ENCODE results near the gene IKZF1.

IKZF1 gene

GRCh38 chr7:50357426-50357825 lies 52.9 kb downstream of the IKZF1 start:
- Histone ChIP-seq H3K27me3 (ENCODE audit: insufficient read depth, poor library complexity, severe bottlenecking) (no peaks in the 10 kb centered on the region), H3K27ac (replicated peaks) (peak overlapping the region; percentile 82), H3K4me3 (replicated peaks; ENCODE audit: insufficient read depth, low read length) (no peak overlapping the region)
- DNase-seq (ENCODE audit: low read depth in 1 of 2, low spot score in 1 of 2): no peak
- no peak for TF ChIP-seq SPI1 (IDR thresholded peaks at IDR 0.05; ENCODE audit: borderline replicate concordance, low read depth)
- no peak for TF ChIP-seq POLR2AphosphoS5 (IDR thresholded peaks at IDR 0.05; ENCODE audit: low read depth)
- no peak for TF ChIP-seq GABPA (IDR thresholded peaks at IDR 0.05; ENCODE audit: low read depth)
- no peak for TF ChIP-seq CTCF (IDR thresholded peaks at IDR 0.05; ENCODE audit: insufficient read depth, low read length)
- TF ChIP-seq REST (IDR thresholded peaks at IDR 0.05; ENCODE audit: insufficient replicate concordance, low read depth): no peak

GRCh38 chr7:50358041-50358705 lies 53.7 kb downstream of the IKZF1 start:
- no peak for DNase-seq (ENCODE audit: low read depth in 1 of 2, low spot score in 1 of 2)
- Histone ChIP-seq H3K27me3 (ENCODE audit: insufficient read depth, poor library complexity, severe bottlenecking) (no peaks in the 10 kb centered on the region), H3K4me3 (replicated peaks; ENCODE audit: insufficient read depth, low read length) (no peak overlapping the region), H3K27ac (replicated peaks) (peak overlapping the region; percentile 82)
- TF ChIP-seq POLR2AphosphoS5 (IDR thresholded peaks at IDR 0.05; ENCODE audit: low read depth): no peak
- no peak for TF ChIP-seq REST (IDR thresholded peaks at IDR 0.05; ENCODE audit: insufficient replicate concordance, low read depth)
- no peak for TF ChIP-seq SPI1 (IDR thresholded peaks at IDR 0.05; ENCODE audit: borderline replicate concordance, low read depth)
- TF ChIP-seq GABPA (IDR thresholded peaks at IDR 0.05; ENCODE audit: low read depth): no peak
- no peak for TF ChIP-seq CTCF (IDR thresholded peaks at IDR 0.05; ENCODE audit: insufficient read depth, low read length)

- H3K4me3 ChIP-seq (replicated peaks; ENCODE audit: insufficient read depth, low read length): no peak overlapping the region
- no peaks in the 10 kb centered on the region for H3K27me3 ChIP-seq (ENCODE audit: insufficient read depth, poor library complexity, severe bottlenecking)
- peak overlapping the region; percentile 82 for H3K27ac ChIP-seq (replicated peaks)
- no peak for DNase-seq (ENCODE audit: low read depth in 1 of 2, low spot score in 1 of 2)
- TF ChIP-seq GABPA (IDR thresholded peaks at IDR 0.05; ENCODE audit: low read depth) (no peak), SPI1 (IDR thresholded peaks at IDR 0.05; ENCODE audit: borderline replicate concordance, low read depth) (no peak), REST (IDR thresholded peaks at IDR 0.05; ENCODE audit: insufficient replicate concordance, low read depth) (no peak), CTCF (IDR thresholded peaks at IDR 0.05; ENCODE audit: insufficient read depth, low read length) (no peak), POLR2AphosphoS5 (IDR thresholded peaks at IDR 0.05; ENCODE audit: low read depth) (no peak)
Observed at GRCh38 chr7:50358779-50359178, 54.3 kb downstream of the IKZF1 start.
